T-helper 1 cell treated with Interleukin-12 subunit alpha and Interleukin-12 subunit beta and Interleukin-4 antibody, amounts not matched to agents 30 ng/mL and 1 ng/mL, for 36 hours (primary cell): ENCODE measurements around the gene NUP37. TPM values are rescaled to one million over a fixed set of nuclear protein-coding genes. Genes with fewer than 3 reads are reported as not detected.
"Not testable (repeated sequence)": the region's sequence is repeated elsewhere in the genome, so short reads cannot be mapped to it uniquely, and the experiment has no call there.

Source experiments
- intact Hi-C: fragments of 100-400 bp; cut with micrococcal nuclease; formaldehyde crosslinking; loops from one replicate; pipeline ENCODE4 v1.15.1; 2024
- total RNA-seq: library from RNA; stranded (reverse); gene quantifications from 2 replicates; pipeline ENCODE4 v1.2.3, GENCODE V29; 2022

The NUP37 gene
- total RNA-seq, 1 donor from 2014 or later, result 46.9 TPM

GRCh38 chr12:102095677-102096263 is 24.1 kb downstream of the NUP37 start:
- intact Hi-C loops, result loop anchor here (1.0 to 10.0 kb wide), 10 partner anchors 15 to 674 kb away; partner anchors contain the start of genes NUP37 and PARPBP

- intact Hi-C loops, result loop anchor here (10.0 kb wide), 1 partner anchor 211 kb away; no protein-coding TSS in a partner anchor
These were observed 26.6 kb downstream of the NUP37 start for GRCh38 chr12:102093319-102093718.

- intact Hi-C loops, result not testable (repeated sequence)
These were observed 30.6 kb downstream of the NUP37 start for GRCh38 chr12:102089228-102089835.

- intact Hi-C loops, result no loop called here
These were observed 39.1 kb downstream of the NUP37 start for GRCh38 chr12:102080842-102081241.

- intact Hi-C loops, result not testable (repeated sequence)
These were observed 47.8 kb downstream of the NUP37 start for GRCh38 chr12:102072092-102072491.

DNA sequence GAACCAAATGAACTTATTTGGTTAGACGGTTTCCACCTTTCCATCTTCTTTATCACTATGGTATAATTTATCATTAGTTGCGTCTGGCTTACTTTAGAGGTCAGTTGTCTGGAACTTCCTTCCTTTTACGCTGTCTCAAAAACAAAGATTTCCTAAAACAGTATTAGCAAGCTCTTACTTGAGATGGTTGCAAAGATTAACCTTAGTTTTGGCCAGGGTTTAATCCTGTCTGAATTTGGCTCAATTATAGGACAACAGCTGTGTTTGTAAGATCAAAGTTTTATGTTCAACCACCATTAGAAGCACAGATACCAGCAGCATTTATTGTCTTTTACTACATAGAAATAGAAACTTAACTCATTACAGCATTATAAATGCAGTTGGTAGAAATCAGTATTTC is 50.2 kb downstream of the NUP37 start:
- intact Hi-C loops, result loop anchor here (10.0 kb wide), 1 partner anchor 375 kb away; the partner anchor contains the start of gene CHPT1

- intact Hi-C loops, result loop anchor here (10.0 kb wide), 1 partner anchor 373 kb away; the partner anchor contains the start of gene CHPT1
These were observed 52.2 kb downstream of the NUP37 start for GRCh38 chr12:102067574-102068258.

DNA sequence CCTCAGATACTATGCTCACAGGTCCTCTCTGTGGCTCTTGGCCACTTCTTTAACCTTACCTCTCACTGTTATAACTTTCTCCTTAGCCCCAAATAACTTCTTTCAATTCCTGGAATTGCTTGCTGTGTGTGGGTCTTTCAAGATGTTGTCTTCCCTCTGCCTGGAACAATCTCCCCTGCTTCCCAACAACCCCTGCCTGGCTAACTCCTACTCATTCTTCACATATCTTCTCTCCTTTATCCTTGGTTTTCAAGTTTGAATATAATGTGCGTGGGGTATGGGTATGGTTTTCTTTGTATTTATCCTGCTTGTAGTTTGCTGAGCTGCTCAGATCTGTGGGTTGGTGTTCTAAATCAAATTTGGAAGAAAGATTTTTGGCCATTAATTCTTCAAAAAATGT is 55.4 kb downstream of the NUP37 start:
- intact Hi-C loops, result loop anchor here (5.0 to 10.0 kb wide), 3 partner anchors 358 to 1443 kb away; partner anchors contain the start of gene CHPT1

DNA sequence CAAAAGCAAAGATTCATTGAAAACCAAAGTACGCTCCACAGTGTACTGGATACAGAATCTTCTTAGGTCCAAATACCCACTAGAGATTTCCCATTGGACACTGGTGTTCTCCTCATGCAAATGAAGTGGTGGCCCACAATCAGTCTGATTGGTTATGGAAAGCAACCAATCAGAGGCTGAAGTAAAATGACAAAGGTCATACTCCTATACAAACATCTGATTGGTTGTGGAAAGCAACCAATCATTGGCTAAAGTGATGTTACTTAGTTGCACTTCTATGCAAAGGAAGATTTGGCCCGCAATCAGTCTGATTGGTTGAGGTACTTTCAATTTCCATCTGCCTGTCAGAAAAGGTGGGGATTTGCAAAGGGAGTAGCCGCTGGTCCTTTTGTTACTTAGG is 56.8 kb downstream of the NUP37 start:
- intact Hi-C loops, result loop anchor here (5.0 to 10.0 kb wide), 3 partner anchors 359 to 1444 kb away; partner anchors contain the start of gene CHPT1

DNA sequence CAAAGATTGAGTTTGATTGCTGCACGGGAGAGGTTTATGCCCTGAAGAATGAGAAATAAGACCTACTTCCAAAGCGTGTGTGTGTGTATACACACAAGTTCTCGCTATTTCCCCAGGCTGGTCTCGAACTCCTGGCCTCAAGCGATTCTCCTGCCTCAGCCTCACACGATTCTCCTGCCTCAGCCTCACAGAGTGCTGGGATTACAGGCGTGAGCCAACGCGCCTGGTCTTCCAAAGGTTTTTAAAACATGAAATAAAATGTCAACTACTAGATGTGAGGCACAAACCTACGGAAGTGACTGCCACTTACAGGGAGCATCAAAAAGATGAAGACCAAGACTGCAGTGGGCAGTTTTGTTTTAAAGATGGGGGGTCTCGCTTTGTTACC is 57.5 kb downstream of the NUP37 start:
- intact Hi-C loops, result loop anchor here (1.0 to 10.0 kb wide), 9 partner anchors 58 to 1903 kb away; partner anchors contain the start of genes CHPT1, DEPDC4, NUP37 and PARPBP

DNA sequence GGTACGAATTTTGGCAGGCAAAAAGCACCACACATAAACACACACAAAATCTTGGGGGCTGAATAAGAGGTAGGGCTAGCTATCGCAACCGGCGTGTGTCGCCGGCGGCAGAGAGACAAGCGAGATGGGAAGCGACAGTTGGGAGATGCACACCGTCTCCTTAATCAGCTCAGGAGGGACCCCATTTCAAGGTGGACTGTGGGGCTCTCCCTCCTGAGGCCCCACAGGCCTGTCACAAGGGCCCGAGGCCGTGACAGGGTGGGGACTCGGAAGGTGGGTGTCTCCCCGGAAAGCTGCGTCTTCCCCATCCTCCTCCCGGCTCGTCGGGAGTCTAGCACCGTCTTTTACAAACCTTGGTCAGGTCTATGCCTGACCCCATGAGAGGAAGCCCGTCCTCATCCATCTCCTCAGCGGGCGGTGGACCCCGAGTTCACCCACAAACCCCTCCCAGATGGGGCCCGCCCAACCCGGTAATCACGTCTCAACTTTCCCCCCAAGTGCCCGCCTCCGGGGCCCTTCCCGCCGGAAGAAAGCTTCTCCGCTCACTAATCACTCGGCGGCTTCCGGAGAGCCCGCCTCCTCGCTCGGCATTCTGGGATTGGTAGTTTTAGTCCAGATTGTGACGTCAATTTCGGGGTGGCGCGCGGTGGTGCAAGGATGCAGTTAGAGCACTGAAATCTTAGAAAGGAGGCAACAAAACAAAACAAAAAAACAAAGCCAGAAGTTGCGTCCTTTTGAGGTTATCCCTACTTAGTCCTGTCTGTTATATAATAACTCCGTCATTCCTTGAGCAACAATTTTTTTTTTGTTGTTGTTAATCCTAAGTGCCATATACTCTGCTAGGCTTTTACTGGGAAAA is 58.1 kb downstream of the NUP37 start, which contains the start of gene WASHC3:
Gene WASHC3 (minus strand): TSS at position 432 of the 859 bp plus-strand sequence. CDS start 29 bp downstream, at position 403.
- intact Hi-C loops, result loop anchor here (1.0 to 10.0 kb wide), 15 partner anchors 59 to 1904 kb away; partner anchors contain the start of genes CHPT1, DEPDC4, HSP90B1 and NT5DC3

GRCh38 chr12:102061096-102061559 is 58.8 kb downstream of the NUP37 start:
- intact Hi-C loops, result loop anchor here (1.0 to 10.0 kb wide), 9 partner anchors 125 to 1869 kb away; partner anchors contain the start of genes CHPT1, HSP90B1, NT5DC3 and PMCH

DNA sequence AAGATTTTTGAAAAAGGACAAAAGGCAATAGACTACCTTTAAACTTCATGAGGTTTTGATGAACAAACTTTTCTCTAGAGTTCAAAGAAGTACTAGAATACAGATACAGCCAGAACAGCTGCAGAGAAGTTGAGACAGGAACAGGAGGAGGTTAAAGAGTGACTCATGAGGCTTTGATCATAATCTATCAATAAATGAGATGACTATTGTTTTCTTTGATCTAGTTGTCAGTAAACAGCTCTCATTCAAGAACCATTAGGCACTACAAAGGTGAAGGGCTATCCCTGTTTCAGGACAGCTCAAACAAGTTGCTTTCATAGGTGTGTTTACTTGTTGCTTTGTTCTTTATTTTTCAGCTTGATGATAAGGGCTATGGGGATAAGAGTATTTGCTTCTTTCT is 60.6 kb downstream of the NUP37 start:
- intact Hi-C loops, result loop anchor here (1.0 kb wide), 2 partner anchors 15 to 181 kb away; no protein-coding TSS in a partner anchor

GRCh38 chr12:102054345-102054744 is 65.6 kb downstream of the NUP37 start:
- intact Hi-C loops, result no loop called here

DNA sequence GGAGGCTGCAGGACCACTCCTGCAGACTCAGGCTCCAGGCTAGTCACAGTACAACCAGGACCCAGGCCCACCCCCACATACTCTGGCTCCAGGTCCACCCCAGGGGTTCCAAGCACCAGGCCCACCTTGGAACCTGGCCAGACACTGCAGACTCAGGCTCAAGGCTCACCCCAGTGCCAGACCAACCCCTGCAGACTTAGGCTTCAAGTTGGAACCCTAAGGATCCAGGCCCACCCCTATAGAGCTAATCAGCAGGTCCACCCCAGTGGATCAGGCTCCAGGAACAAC is 66.9 kb downstream of the NUP37 start:
- intact Hi-C loops, result no loop called here

GRCh38 chr12:102052192-102053061 is 67.5 kb downstream of the NUP37 start:
- intact Hi-C loops, result no loop called here

DNA sequence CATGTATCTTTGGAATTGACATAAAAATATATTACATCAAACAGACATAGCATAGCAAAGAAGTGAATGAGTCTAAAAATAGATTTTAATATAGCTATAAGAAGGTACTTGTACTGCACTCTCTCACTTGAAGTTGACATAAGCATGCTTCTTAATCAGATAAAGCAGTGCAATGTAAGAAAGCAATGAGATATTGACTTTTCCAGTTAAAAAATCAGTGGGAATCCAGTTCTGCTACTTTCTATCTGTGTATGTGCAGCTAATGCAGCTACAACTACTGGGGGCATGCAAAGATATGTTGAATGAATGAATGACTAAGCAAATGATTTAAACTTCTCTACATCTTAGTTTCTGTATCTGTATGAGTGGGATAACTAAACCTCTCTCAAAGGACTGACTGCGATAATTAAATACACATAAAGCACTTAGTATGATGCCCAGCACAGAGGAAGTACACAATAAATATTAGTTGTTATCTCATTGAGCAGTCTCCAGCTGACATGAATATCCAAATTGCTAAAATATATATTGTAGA is 68.4 kb downstream of the NUP37 start:
- intact Hi-C loops, result no loop called here

- intact Hi-C loops, result no loop called here
These were observed 69.1 kb downstream of the NUP37 start for GRCh38 chr12:102050660-102051430.

DNA sequence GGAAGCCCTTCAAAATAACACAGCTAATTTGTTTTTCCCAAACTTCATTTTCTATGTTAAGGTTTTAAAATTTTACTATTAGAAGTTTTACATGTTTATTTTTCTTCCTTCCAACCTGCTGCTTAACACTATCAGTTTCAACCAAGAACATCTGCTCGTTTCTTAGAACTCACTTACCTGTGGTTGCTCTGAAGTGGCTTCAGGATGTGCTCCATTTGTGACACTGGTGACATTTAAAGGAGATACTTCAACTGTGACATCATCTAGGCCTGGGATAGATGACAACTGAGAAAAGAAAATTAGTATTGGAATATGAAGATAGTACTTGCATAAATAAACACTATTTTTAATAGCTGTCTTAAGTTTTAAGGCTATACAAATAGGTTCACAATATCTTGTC is 76.0 kb downstream of the NUP37 start:
- intact Hi-C loops, result loop anchor here (1.0 to 2.0 kb wide), 4 partner anchors 15 to 165 kb away; partner anchors contain the start of genes NUP37 and PARPBP
